Measurements from ENCODE around the gene SLC8B1. TPM values are rescaled to one million over a fixed set of nuclear protein-coding genes. Genes with fewer than 3 reads are reported as not detected.

SLC8B1 gene
- total and polyA plus RNA-seq, 9 donors, result 36.9 to 117 (median 76.2) TPM

GRCh38 chr12:113261847-113262470, 73.0 kb downstream of the SLC8B1 start:
- Histone ChIP-seq H3K36me3 (no peaks in the 10 kb centered on the region), H3K27me3 (no peaks in the 10 kb centered on the region), H3K9me3 (no peaks in the 10 kb centered on the region), H3K4me3 (no peak overlapping the region), H3K4me1 (ENCODE audit: insufficient read depth) (peaks cover 22% of the 10 kb centered on the region), H3K27ac (peak overlapping the region in 1 of 2 donors; percentile 37)
- TF ChIP-seq POLR2A (IDR thresholded peaks at IDR 0.05), result no peak
- no peak for TF ChIP-seq EP300 (IDR thresholded peaks at IDR 0.05)
- no peak for TF ChIP-seq CTCF (IDR thresholded peaks at IDR 0.05)
- peak in 1 of 5 donors; percentile 8 for DNase-seq
- WGBS, 3 donors, result 81 to 86% (median 86%) methylated on average over 6 of the region's 6 CpGs
- intact Hi-C loops (cut with DNase I), result no loop called here

- 52 to 65% (median 55%) methylated on average over 12 of the region's 12 CpGs for WGBS, 3 donors
- H3K27ac ChIP-seq, result peak overlapping the region; percentile 59 to 66
- H3K4me1 ChIP-seq (ENCODE audit: insufficient read depth), result peaks cover 22% of the 10 kb centered on the region
- H3K9me3 ChIP-seq, result no peaks in the 10 kb centered on the region
- H3K27me3 ChIP-seq, result no peaks in the 10 kb centered on the region
- peak in 1 of 5 donors; percentile 6 for DNase-seq
- no peak overlapping the region for H3K4me3 ChIP-seq
- intact Hi-C loops (cut with DNase I), result no loop called here
- no peaks in the 10 kb centered on the region for H3K36me3 ChIP-seq
- TF ChIP-seq EP300 (IDR thresholded peaks at IDR 0.05) (no peak), POLR2A (IDR thresholded peaks at IDR 0.05) (no peak), CTCF (IDR thresholded peaks at IDR 0.05) (no peak)
Measured at GRCh38 chr12:113260636-113261300, 74.1 kb downstream of the SLC8B1 start.

- peaks cover 22% of the 10 kb centered on the region for H3K4me1 ChIP-seq (ENCODE audit: insufficient read depth)
- no peaks in the 10 kb centered on the region for H3K27me3 ChIP-seq
- intact Hi-C loops (cut with DNase I), result no loop called here
- no peaks in the 10 kb centered on the region for H3K36me3 ChIP-seq
- TF ChIP-seq CTCF (IDR thresholded peaks at IDR 0.05), result no peak
- no peak for TF ChIP-seq POLR2A (IDR thresholded peaks at IDR 0.05)
- TF ChIP-seq EP300 (IDR thresholded peaks at IDR 0.05), result no peak
- 29 to 35% (median 34%) methylated on average over 5 of the region's 5 CpGs for WGBS, 3 donors
- peak in 2 of 5 donors; percentile 28 to 40 for DNase-seq
- H3K27ac ChIP-seq, result peak overlapping the region; percentile 59 to 66
- no peaks in the 10 kb centered on the region for H3K9me3 ChIP-seq
- H3K4me3 ChIP-seq, result no peak overlapping the region
Measured at GRCh38 chr12:113260127-113260526, 74.8 kb downstream of the SLC8B1 start.

GRCh38 chr12:113257564-113257963, 77.3 kb downstream of the SLC8B1 start:
- TF ChIP-seq EP300 (IDR thresholded peaks at IDR 0.05), result no peak
- no peak for TF ChIP-seq POLR2A (IDR thresholded peaks at IDR 0.05)
- no peak for TF ChIP-seq CTCF (IDR thresholded peaks at IDR 0.05)
- H3K4me1 ChIP-seq (ENCODE audit: insufficient read depth), result peaks cover 17% of the 10 kb centered on the region
- DNase-seq, result no peak
- H3K9me3 ChIP-seq, result no peaks in the 10 kb centered on the region
- no peaks in the 10 kb centered on the region for H3K36me3 ChIP-seq
- H3K4me3 ChIP-seq, result no peak overlapping the region
- no peak overlapping the region for H3K27ac ChIP-seq
- intact Hi-C loops (cut with DNase I), result no loop called here
- H3K27me3 ChIP-seq, result no peaks in the 10 kb centered on the region
